Measurements from ENCODE around the gene BCL2L13.
"Not testable (repeated sequence)": the region's sequence is repeated elsewhere in the genome, so short reads cannot be mapped to it uniquely, and the experiment has no call there.

The BCL2L13 gene

GRCh38 chr22:17764036-17764435 is 125.5 kb downstream of the BCL2L13 start:
- H3K4me3 ChIP-seq (ENCODE audit: severe bottlenecking), result no peak overlapping the region
- H3K4me1 ChIP-seq (ENCODE audit: insufficient read depth, poor library complexity, severe bottlenecking), result no peaks in the 10 kb centered on the region

GRCh38 chr22:17764852-17765251 is 126.3 kb downstream of the BCL2L13 start:
- not testable (repeated sequence) for H3K27me3 ChIP-seq (ENCODE audit: insufficient read depth, poor library complexity, severe bottlenecking); H3K27ac ChIP-seq (ENCODE audit: poor library complexity, severe bottlenecking); H3K9me3 ChIP-seq (ENCODE audit: severe bottlenecking); H3K4me1 ChIP-seq (ENCODE audit: insufficient read depth, poor library complexity, severe bottlenecking); H3K4me3 ChIP-seq (ENCODE audit: severe bottlenecking); DNase-seq (ENCODE audit: low spot score); H3K36me3 ChIP-seq (ENCODE audit: low read depth); ATAC-seq (ENCODE audit: low read depth)

More at GRCh38 chr22:17764036-17764435, 125.5 kb downstream of the BCL2L13 start:
- no peak for TF ChIP-seq CTCF (IDR thresholded peaks at IDR 0.05; ENCODE audit: poor library complexity, severe bottlenecking)
- H3K36me3 ChIP-seq (ENCODE audit: low read depth), result no peaks in the 10 kb centered on the region
- DNase-seq (ENCODE audit: low spot score) (no peak), ATAC-seq (ENCODE audit: low read depth) (no peak)
- no peak overlapping the region for H3K27ac ChIP-seq (ENCODE audit: poor library complexity, severe bottlenecking)
- no peaks in the 10 kb centered on the region for H3K27me3 ChIP-seq (ENCODE audit: insufficient read depth, poor library complexity, severe bottlenecking)
- H3K9me3 ChIP-seq (ENCODE audit: severe bottlenecking), result no peaks in the 10 kb centered on the region

- Histone ChIP-seq H3K27me3 (ENCODE audit: insufficient read depth, poor library complexity, severe bottlenecking) (no peaks in the 10 kb centered on the region), H3K36me3 (ENCODE audit: low read depth) (no peaks in the 10 kb centered on the region), H3K9me3 (ENCODE audit: severe bottlenecking) (no peaks in the 10 kb centered on the region), H3K4me3 (ENCODE audit: severe bottlenecking) (no peak overlapping the region), H3K27ac (ENCODE audit: poor library complexity, severe bottlenecking) (no peak overlapping the region), H3K4me1 (ENCODE audit: insufficient read depth, poor library complexity, severe bottlenecking) (no peaks in the 10 kb centered on the region)
- TF ChIP-seq CTCF (IDR thresholded peaks at IDR 0.05; ENCODE audit: poor library complexity, severe bottlenecking), result no peak
- DNase-seq (ENCODE audit: low spot score), result no peak
- ATAC-seq (ENCODE audit: low read depth), result no peak
Observed at GRCh38 chr22:17767233-17768065, 128.9 kb downstream of the BCL2L13 start.

- no peak overlapping the region for H3K27ac ChIP-seq (ENCODE audit: poor library complexity, severe bottlenecking)
- no peak overlapping the region for H3K4me3 ChIP-seq (ENCODE audit: severe bottlenecking)
- no peak for TF ChIP-seq CTCF (IDR thresholded peaks at IDR 0.05; ENCODE audit: poor library complexity, severe bottlenecking)
- DNase-seq (ENCODE audit: low spot score), result no peak
- H3K36me3 ChIP-seq (ENCODE audit: low read depth), result no peaks in the 10 kb centered on the region
- no peaks in the 10 kb centered on the region for H3K9me3 ChIP-seq (ENCODE audit: severe bottlenecking)
- ATAC-seq (ENCODE audit: low read depth), result no peak
- H3K27me3 ChIP-seq (ENCODE audit: insufficient read depth, poor library complexity, severe bottlenecking), result no peaks in the 10 kb centered on the region
- peaks cover 7% of the 10 kb centered on the region for H3K4me1 ChIP-seq (ENCODE audit: insufficient read depth, poor library complexity, severe bottlenecking)
Observed at GRCh38 chr22:17769013-17769715, 130.6 kb downstream of the BCL2L13 start.

GRCh38 chr22:17769716-17770082 is 131.1 kb downstream of the BCL2L13 start:
- H3K9me3 ChIP-seq (ENCODE audit: severe bottlenecking), result no peaks in the 10 kb centered on the region
- no peak overlapping the region for H3K27ac ChIP-seq (ENCODE audit: poor library complexity, severe bottlenecking)
- peaks cover 7% of the 10 kb centered on the region for H3K4me1 ChIP-seq (ENCODE audit: insufficient read depth, poor library complexity, severe bottlenecking)
- no peaks in the 10 kb centered on the region for H3K27me3 ChIP-seq (ENCODE audit: insufficient read depth, poor library complexity, severe bottlenecking)
- ATAC-seq (ENCODE audit: low read depth), result no peak
- no peak for TF ChIP-seq CTCF (IDR thresholded peaks at IDR 0.05; ENCODE audit: poor library complexity, severe bottlenecking)
- H3K4me3 ChIP-seq (ENCODE audit: severe bottlenecking), result no peak overlapping the region
- no peak for DNase-seq (ENCODE audit: low spot score)
- no peaks in the 10 kb centered on the region for H3K36me3 ChIP-seq (ENCODE audit: low read depth)
